HTERT RPE-1 (cell line): ENCODE data around the gene EEPD1.
"Not testable (repeated sequence)": the region's sequence is repeated elsewhere in the genome, so short reads cannot be mapped to it uniquely, and the experiment has no call there.

Source experiments
- in situ Hi-C: fragments of 300-500 bp; cut with MboI; formaldehyde crosslinking; loops from 4 replicates; pipeline ENCODE4 v1.14.3; 2020; ENCODE audit warnings: low sequenced_read_pairs

EEPD1 gene

DNA sequence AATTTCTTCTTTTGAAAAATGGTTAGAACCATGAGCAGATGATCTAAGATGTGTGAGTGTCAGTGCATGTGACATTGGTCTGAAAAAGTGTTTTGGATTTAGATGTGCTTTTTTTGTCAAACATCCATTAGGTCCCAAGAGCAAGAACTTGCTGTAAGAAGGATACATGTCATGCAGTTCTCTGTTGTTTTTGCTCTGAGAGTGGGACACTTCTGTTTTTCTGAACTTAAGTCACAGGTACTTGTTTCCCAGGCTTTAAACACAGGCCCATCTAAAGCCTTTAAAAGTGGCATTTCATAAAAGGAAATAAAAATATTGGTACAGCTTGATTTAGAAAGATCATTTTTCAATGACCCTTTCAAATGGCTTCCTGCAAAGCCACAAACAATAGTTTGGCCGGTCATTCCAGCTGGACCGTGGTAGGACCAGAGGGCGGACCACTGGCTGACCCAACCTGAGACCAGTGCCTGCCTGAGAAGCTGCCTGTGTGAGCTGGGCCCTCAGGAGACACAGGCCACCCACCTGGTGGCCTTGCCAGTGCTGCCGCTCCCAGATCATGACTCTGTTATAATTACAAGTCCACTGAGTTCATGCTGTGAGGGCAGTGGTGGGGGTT lies 92.7 kb downstream of the EEPD1 start:
- in situ Hi-C loops: no loop called here

DNA sequence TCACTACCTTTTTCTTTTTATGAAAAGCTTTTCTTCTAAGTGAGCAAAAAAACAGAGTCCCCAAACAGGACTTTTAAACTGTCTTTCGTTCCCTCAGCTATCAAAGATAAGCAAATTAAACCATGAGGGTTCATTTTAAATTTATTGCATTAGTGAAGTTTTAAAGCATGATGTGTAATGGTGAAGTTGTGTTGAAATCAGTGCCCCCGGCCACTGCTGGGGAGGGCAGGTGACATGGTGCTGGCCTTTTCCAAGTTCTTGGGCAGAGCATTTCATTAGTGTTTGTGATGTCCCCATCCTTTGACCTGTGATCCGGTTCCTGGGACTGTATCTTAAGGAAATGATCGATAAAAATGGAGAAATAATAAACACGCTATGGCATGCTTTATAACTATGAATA lies 96.0 kb downstream of the EEPD1 start:
- in situ Hi-C loops: no loop called here

GRCh38 chr7:36253699-36254098 lies 100.6 kb downstream of the EEPD1 start:
- in situ Hi-C loops: no loop called here

GRCh38 chr7:36258510-36259259 lies 105.6 kb downstream of the EEPD1 start:
- in situ Hi-C loops: not testable (repeated sequence)

- in situ Hi-C loops: no loop called here
Measured at GRCh38 chr7:36260481-36260880, 107.4 kb downstream of the EEPD1 start.

- in situ Hi-C loops: no loop called here
Measured at GRCh38 chr7:36261019-36261754, 108.1 kb downstream of the EEPD1 start.

DNA sequence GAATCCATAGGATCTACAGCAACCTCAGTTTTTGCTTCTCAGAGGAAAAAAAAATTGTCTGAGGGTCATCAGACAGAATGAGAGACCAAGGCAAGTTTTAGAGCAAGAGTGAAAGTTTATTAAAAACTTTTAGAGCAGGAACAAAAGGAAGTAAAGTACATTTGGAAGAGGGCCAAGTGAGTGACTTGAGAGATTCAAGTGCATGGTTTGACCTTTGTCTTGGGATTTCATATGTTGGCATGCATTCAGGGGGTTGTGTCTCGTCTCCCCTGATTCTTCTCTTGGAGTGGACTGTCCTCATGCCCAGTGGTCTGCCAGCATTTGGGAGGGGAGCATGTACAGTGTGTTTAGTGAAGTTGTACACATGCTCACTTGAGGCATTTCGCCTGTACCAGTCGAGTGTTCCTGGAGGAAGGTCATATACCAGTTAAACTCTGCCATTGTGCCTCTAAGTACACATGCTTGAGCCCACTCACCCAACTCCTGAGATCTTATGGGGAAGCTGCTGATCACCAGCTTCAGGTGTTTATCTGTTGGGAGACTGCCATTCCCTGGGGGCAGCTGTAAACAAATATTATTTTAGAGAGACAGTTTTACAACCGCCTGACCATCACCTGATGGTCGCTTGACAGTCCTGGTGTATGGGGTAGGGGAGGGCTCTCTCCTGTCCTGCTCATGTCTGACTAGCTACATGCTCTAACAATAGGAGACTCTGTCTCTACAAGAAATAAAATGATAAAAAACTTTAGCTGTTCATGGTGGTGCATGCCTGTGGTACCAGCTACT lies 109.4 kb downstream of the EEPD1 start:
- in situ Hi-C loops: no loop called here

DNA sequence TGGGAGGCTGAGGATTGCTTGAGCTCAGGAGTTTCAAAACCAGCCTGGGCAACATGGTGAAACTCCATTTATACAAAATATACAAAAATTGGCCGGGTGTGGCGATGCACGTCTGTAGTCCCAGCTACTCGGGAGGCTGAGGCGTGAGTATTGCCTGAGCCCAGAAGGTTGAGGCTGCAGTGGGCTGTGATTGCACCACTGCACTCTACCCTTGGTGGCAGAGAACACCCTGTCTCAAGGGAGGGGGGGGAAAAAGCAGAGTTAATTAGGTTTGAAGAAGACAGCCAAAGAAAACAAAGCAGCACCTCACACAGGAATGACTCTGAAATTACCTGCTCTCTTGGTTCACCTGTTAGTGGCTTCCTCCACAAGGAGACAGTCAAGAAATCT lies 110.0 kb downstream of the EEPD1 start:
- in situ Hi-C loops: no loop called here

GRCh38 chr7:36264123-36264801 lies 111.2 kb downstream of the EEPD1 start:
- in situ Hi-C loops: no loop called here

GRCh38 chr7:36264913-36265516 lies 112.0 kb downstream of the EEPD1 start:
- in situ Hi-C loops: no loop called here

DNA sequence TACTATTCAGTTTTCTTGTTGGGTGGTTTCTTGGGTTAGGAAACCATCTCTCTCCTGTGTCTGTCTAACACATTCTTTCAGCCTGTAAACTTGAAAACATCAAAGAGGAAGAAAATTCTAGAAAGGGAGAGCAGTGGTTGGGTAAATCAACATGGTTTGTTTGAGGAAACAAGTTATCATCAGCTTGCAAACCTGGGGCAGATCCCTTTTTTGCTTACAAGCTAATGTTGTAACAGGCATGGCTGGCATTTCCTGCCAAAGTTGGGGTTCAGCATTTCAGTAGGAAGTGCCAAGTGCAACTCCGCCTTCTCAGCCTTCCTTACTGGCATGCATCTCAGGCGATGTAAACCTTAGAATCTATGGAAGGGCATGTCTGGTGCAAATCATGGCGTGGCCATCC lies 112.6 kb downstream of the EEPD1 start:
- in situ Hi-C loops: no loop called here

- in situ Hi-C loops: no loop called here
Measured at GRCh38 chr7:36266190-36266589, 113.1 kb downstream of the EEPD1 start.

- in situ Hi-C loops: no loop called here
Measured at GRCh38 chr7:36266683-36267082, 113.6 kb downstream of the EEPD1 start.

- in situ Hi-C loops: no loop called here
Measured at GRCh38 chr7:36272211-36272566, 119.1 kb downstream of the EEPD1 start.

GRCh38 chr7:36272567-36273269 lies 119.7 kb downstream of the EEPD1 start:
- in situ Hi-C loops: no loop called here

- in situ Hi-C loops: no loop called here
Measured at GRCh38 chr7:36273836-36274235, 120.8 kb downstream of the EEPD1 start.

GRCh38 chr7:36275735-36276284 lies 122.8 kb downstream of the EEPD1 start:
- in situ Hi-C loops: loop anchor here (25.0 kb wide), 1 partner anchor 289 kb away; no protein-coding TSS in a partner anchor

DNA sequence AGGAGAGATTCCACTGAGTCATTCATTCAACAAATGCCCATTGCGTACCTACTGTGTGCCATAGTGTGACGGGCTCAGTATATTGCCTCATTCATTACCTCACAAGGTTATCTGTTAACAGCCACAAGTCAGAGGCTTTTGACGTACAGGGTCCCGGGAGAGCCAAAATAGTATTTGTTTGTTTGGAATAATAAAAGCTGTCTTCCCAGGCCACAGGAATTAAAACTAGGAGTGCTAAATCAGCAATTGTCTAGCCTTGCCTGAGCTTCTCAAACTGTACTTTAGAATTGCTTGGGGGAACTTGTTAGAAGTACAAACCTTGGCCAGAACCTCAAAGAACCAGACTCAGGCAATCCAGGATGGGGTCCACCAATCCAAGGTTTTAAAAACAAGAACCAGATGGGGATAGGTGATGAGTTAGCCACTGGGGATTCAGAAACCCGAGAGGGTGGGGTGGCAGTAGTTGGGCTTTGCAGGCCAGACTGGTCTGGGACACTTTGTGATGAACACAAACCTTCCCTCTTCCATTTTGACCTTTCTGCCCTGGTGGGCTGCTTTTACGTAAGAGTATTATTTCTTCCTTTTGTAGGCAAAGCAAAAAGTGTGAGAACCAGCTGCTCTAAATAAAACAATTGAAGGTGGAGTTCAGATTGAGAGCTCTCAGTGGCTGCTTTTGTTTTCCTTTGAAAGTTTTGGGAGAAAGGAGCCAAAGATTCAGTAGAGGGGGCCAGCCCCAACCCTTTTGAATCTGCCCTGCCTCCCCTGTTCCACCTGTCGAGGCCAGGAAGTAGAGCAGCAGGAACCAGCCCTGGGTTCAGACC lies 123.6 kb downstream of the EEPD1 start:
- in situ Hi-C loops: loop anchor here (25.0 kb wide), 1 partner anchor 289 kb away; no protein-coding TSS in a partner anchor

DNA sequence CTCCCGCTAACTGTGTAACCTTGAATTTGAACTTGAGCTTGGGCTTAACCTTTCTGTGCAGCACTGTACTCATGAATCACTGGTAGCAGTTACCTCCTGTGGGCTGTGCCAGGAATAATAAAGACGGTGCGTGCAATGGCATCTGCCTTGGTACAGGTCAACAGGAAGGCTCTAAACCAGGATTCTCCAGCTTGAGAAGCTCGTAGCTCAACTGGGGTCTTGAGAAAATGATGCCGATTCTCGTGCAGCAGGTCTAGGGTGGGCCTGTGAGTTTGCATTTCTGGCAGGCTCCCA lies 124.1 kb downstream of the EEPD1 start:
- in situ Hi-C loops: loop anchor here (25.0 kb wide), 1 partner anchor 290 kb away; no protein-coding TSS in a partner anchor
